Non-pigmented ciliary epithelial cell (primary cell): ENCODE measurements around the gene MNX1.

Experiments
- DNase-seq: peaks from one replicate; pipeline ENCODE4 v3.0.0-alpha.2; 2010; ENCODE audit warnings: low read depth

Gene MNX1

GRCh38 chr7:157032644-157033482 is 22.4 kb upstream of the MNX1 start:
- DNase-seq = no peak

- no peak for DNase-seq
Measured at GRCh38 chr7:157032128-157032527, 21.7 kb upstream of the MNX1 start.

GRCh38 chr7:157028199-157028903 is 17.9 kb upstream of the MNX1 start:
- no peak for DNase-seq

GRCh38 chr7:157027568-157028198 is 17.2 kb upstream of the MNX1 start:
- DNase-seq = no peak

- DNase-seq = no peak
Measured at GRCh38 chr7:157024716-157025115, 14.3 kb upstream of the MNX1 start.

GRCh38 chr7:157023589-157023905 is 13.1 kb upstream of the MNX1 start:
- DNase-seq = no peak

GRCh38 chr7:157022681-157023588 is 12.5 kb upstream of the MNX1 start:
- no peak for DNase-seq

- no peak for DNase-seq
Measured at GRCh38 chr7:157021871-157022680, 11.6 kb upstream of the MNX1 start.

- no peak for DNase-seq
Measured at GRCh38 chr7:157021071-157021870, 10.8 kb upstream of the MNX1 start.

- no peak for DNase-seq
Measured at GRCh38 chr7:157020514-157021070, 10.1 kb upstream of the MNX1 start.

- DNase-seq = no peak
Measured at GRCh38 chr7:157019718-157020451, 9.4 kb upstream of the MNX1 start.

- no peak for DNase-seq
Measured at GRCh38 chr7:157018997-157019608, 8.6 kb upstream of the MNX1 start.

GRCh38 chr7:157018328-157018996 is 8.0 kb upstream of the MNX1 start:
- DNase-seq = no peak

- DNase-seq = no peak
Measured at GRCh38 chr7:157017603-157018327, 7.3 kb upstream of the MNX1 start.

- DNase-seq = no peak
Measured at GRCh38 chr7:157017149-157017548, 6.7 kb upstream of the MNX1 start.

- no peak for DNase-seq
Measured at GRCh38 chr7:157016352-157017041, 6.0 kb upstream of the MNX1 start.

GRCh38 chr7:157016024-157016351 is 5.5 kb upstream of the MNX1 start:
- no peak for DNase-seq
